Stimulated activated CD8-positive, alpha-beta memory T cell treated with anti-CD3 and anti-CD28 coated beads, Interleukin-12 subunit alpha, Interleukin-12 subunit beta, amount 100 ng/mL, for 4 hours (primary cell): ENCODE data around the gene ZSWIM6.
A peak's percentile ranks its signal among the peaks of the same experiment; 100 is the strongest.

Experiments
- DNase-seq: peaks from one replicate; pipeline ENCODE4 v3.0.0-alpha.2; 2020; ENCODE audit warnings: low read depth

ZSWIM6 gene

DNA sequence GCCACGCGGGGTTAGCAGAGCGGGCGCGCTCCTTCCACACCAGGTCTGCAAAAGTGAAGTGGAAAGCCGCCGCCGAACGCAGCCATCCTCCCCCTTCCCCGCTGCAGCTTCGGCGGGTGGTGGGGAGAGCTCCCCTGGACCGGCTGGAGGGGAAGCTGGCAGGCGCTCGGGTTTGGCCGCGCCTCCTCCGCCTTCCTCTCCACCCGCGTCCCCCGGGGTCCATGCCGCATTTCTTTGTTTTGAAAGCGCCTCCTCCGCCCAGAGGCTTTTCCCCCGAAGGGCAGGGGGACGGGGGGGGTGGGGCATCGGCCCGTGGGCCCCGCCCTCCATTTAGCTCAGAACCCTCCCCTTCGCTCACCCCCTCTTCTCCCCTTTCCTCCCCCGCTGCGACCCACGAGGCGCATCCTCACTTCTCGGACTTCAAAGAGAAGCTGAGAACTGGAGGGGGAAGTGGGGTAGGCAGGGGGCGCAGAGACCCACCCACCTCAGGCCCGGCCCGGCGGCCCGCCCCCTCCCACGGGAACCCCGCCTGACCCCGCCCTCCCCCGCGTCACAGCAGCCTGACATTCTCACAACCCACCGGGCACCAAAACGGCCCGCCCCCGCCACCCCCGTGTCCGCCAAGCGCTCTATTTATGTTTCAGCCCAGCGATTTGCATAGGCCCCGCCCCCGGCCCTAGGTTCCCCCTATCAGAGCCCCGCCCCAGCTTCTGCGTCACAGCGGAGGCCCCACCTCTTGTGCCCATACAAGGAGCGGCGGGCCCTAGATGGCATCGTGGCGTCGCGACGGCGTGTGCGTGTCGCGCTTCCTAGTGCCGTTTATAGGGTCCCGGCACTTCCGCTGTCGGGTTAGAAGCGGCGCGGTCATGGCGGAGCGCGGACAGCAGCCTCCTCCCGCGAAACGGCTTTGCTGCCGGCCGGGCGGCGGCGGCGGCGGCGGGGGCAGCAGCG lies at the start of gene ZSWIM6:
Gene ZSWIM6 (plus strand): TSS at position 852 of the 951 bp plus-strand sequence. CDS start 15 bp downstream, at position 867.
- peak; percentile 96 for DNase-seq

DNA sequence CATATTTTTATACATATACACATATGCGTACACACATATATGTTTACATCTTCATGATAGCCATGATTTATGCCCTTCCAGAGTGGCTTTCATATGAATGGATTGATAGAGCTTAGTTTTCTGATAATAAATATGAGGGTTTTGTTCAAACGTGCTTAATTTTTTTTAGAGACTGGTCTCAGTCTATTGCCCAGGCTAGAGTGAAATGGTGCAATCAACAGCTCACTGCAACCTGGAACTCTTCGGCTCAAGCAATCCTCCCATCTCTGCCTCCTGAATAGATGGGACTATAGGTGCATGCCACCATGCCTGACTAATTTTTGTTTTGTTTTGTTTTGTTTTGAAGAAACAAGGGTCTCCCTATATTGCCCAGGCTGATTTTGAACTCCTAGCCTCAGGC lies 48.6 kb upstream of the ZSWIM6 start:
- no peak for DNase-seq

DNA sequence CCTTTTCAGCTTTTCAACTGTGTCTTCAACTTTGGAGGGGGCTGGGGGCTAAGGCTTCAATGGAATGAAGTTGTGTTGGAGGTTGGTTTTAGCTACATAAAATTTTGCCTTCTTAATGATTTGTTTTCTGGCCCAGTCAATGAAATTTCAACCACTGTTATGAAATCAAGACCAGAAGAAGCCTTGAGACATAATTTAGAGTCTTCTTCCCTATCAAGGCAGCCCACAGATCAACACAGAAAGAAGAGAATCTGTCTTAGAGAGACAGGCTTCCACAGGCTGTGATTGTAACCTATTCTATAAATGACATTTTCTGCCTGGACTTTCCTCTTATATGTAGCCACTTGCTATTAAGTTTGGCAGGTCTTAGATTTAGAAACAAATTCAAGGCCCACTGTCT lies 46.5 kb upstream of the ZSWIM6 start:
- no peak for DNase-seq

DNA sequence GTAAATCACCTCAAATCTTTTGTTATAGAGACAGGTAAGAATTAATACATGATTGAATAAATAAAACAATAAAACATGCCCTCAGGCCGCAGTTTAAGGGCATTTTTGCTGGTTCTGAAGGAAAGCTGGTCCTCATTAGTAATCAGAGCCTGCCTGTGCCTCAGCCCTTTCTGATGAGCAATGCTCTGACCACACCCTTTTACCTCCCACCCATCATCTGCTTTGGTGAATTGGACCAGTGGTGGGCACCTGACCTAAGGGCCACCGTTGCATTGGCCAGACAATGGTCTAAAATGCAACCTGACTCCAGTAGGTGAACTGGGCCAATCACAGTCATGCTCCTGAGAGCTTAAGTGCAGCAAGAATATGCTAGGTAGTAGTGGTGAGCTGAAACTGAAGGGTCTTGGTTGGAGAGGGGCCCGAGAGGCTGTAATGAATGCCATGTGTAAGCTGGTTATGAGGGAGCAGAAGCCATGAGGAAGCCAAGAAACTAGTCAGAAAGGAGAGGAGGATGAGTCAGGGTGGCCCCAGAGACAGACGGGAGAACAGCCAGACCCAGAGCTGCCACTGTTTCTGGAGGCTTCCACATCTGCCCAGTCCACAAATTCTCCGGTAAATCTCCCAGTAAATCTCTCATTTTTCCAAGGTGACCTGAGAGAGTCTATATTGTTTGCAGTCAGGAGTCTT lies 45.5 kb upstream of the ZSWIM6 start:
- DNase-seq: no peak

DNA sequence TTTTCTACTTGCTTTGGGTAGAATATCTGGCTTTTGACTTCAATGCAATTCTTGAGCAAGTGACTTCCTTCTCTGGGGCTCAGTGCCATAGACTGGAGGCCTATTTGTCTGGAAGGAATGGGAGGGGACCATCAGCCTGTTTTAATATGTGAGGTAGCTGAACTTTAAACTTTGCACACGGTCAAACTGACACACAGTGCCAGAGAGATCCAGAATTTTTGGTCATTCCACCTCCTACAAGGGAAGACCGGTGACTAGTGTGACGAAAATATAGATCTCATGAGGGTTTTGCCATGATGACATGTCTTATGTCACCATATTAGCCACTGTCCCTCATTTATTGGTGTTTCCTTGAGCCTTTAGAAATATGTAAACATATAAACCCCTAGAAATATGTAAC lies 44.6 kb upstream of the ZSWIM6 start:
- DNase-seq: no peak

DNA sequence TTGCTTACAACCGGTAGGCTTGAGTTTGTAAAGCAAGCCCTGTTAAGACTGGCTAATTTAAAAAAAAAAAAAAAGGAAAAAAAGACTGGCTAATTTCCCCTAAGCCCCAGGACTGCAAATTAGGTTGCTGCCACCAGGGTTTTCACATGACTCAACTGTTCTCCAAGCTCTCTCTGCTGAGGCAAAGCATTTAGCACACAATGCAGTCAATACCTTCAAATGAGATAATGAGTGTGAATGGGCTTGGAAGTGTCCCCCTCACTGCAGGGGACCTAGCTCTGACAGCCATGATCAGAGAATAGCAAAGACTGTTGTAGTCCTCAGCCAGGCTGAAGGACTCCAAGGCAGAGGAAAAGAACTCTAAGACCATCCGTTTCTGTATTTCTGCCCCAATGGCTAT lies 42.8 kb upstream of the ZSWIM6 start:
- DNase-seq: no peak

DNA sequence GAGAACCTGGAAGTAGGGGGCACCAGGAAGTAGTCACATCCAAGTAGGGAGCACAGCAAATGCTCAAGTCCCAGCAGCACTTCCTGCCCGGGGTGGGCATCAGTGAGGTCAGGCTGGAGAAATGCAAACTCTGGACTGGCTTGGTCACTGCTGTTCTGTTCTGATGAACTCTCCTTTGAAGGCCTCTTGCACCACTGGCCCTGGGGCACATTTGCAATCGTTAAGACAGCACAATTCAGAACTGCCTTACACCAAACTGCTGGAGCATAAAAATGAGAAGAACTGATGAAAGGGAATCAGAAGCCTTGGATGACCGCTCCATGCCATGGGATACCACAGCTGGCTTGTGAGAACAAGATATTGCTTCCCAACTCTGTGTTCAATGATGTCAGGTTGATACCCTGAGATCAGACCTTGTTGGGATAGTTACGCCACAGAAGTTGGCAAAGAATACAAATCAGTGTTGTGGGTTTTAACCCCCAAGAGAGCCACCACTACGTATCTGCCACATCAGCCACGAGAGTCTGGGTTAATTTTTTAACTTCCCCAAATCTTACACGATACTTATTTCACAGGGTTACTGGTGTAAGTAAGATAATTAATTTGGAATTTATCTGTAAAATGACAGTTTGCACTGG lies 42.3 kb upstream of the ZSWIM6 start:
- no peak for DNase-seq

DNA sequence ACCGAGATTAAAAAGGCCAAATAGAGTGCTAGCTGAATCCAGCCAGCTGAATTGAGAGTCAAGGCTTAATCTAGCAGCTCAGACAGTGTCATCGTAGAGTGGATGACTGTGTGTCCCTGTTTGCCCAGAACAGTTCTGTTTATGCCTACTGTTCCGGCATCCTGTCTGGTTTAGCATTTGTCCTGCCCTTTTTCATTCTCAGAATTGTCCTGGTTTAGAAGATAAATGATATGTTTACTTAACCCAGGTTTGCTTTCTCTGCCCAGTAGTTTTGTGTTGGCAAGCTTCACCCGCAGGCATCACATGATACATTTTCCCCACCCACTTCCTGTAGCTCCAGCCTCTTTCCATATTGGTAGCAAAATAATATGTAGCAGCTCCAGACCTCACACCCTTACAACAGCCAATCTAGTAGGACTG lies 41.3 kb upstream of the ZSWIM6 start:
- DNase-seq: no peak

DNA sequence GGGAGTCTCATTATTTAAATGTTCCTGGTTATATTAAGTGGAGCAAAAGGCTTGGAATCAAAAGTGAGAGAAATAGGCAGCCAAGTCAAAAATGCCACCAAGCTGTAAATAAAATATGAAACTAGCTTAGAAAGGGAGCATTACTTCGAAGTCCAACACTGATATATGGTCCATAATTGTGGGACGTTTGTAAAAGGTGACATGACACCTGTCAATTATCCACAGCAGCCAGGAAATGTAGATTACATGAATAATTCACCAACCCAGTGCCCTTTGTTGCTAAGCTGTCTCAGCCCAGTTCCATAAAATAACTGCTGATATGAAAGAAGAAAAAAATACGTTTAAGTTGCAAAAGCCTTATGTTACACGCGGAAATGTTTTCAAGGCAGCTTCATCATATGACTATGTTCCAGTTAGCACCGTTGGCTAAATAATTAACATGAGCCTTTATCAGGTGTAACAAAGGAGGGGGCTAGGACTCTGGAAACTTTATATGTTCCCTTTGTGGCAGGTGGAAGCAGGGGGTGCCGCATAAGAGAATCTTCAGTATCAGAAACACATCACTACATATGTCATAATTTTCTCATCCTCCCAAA lies 39.9 kb upstream of the ZSWIM6 start:
- no peak for DNase-seq

DNA sequence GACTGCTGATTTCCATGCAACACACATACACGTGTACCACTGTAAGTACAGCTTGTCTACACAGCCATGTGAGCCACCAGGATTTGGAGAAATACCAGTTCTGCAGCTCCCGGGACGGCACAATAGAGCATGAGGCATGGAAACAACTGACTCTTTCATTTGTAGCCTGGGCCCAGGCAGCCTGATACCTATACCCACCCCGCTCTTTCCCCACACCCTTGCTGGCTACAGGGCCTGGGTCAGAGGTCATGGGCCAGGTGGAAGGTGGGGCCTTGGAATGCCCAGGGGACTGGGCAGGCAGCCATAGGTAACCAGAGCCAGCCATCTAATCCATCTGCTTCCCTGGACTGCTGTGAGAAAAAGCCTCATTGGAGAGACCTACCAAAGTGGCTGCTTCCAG lies 39.0 kb upstream of the ZSWIM6 start:
- no peak for DNase-seq

DNA sequence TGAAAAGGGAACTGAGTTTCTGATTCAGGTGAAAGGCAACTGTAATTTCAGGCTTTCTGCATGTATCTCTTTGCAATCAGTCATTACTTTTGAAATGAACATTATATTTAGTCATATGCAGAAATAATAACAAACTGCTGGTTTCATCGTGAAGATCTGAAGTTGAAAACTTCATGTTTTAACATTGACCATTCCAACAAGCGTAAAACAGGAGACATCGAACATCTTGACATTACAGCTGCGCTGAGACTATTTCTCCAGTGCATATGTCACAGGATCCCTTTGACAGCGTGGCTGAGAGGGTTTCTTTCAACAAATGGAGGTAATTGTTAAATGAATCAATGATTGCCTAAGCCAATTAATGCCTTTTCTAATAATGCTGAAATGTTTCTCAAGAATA lies 38.2 kb upstream of the ZSWIM6 start:
- DNase-seq: no peak

DNA sequence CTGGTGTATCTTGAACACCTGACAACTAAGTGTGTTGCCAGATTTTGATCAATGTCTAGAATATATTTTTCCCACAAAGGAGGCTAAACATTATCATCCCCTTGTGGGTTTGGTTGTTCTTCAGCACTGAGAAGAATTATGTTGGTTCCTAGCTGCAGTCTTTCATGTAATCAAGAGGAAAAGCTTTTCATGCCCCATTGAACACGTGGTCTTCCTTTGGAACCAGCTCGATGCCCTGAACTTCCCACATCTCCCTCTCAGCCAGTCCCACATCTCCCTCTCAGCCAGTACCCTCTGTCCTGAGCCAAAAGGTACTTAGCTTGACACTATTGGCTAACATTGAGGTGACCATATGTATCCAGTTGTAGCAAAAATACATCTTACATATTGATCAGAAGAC lies 36.7 kb upstream of the ZSWIM6 start:
- DNase-seq: no peak

DNA sequence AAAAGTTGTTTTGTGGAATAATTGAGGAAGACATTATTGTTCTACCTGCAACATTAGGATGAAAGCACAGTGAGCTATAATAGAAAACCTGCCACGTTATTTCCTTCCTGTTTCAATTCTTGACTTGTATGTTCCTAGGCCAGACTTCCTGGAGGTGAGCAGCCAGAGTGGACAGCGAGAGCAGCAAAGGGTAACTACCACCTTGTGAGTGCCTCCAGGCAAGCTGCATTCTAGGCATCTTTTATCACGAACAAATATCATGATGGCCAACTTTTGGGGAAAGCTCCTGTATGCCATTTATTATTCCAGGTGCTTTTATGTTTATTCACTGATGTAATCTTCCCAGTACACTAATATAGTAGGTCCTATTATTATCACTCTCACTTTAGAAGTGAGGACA lies 34.0 kb upstream of the ZSWIM6 start:
- no peak for DNase-seq

DNA sequence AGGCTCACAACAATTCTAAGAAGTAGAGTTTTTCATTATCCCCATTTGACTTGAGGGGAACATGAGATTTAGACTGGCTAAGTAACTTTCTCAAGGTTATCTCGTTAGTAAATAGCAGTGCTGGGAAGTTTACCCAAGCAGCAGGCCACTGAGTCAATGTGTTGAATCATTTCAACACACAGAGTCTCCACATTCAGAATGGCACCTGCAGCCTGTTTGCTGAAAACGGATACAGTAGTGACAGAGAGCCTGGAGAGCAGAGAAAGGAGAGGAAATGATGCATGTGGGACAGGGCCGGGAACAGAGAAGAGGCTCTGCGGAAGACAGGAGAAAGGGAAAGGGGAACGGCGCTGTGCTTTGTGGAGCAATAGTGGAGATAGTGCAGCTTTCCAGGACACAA lies 33.5 kb upstream of the ZSWIM6 start:
- DNase-seq: no peak

DNA sequence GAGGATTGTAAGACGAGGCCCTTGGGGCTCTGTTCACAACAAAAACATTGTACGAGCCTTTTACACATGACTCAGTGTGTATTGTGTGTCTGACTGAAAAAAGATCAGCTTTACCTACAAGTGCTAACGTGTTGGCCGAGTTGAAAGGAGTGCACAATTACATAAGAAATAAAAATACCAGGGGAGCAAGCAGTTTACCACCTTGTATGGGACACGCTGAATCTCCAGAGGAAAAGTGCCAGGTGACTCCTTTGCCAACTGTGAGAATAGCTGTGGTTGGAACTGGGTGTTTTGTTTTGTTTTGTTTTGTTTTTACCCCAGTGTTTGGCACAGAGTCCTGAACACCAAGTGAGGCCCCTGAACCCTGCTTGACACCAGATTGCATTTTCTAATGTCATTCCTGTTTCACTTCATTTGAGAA lies 32.8 kb upstream of the ZSWIM6 start:
- DNase-seq: no peak

DNA sequence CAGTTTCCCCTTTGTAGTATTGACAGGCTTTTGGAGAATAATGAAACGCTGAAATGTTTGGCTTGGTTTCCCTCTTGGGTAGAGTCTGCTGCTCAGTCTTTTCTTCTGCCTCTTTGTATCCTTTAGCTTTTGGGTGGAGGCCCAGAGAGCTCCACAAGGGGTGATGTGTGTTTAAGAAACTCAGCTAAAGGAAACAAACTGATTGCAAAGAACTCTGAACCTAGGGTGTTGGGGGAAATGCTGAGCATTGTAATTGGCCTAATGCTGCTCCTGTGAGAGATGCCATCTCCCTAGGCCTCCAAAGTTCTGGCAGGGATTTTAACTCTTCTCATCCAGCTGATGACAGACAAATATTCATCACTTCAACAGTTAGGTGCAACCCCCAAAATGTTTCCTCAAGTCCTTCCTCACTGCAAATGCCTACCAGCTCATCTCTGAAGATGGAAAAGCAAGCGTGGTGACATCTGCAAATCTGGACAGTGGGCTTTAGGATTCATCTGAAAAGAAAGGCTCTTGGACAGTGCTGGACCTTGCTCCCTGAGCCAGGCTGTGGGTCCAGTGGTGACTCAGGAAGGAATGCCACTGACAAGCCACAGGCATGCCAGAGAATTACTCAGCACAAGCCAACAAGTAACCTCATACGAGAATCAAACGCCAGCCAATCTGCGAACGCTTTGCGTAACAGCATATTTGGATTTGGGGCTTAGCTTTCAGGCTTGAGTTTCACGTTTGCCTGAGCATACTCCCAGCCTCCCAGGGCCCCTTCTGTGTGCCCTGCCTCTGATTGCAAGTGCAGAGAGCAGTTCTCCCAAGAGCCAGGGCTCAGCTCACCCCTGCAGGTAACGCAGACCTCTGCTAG lies 30.5 kb upstream of the ZSWIM6 start:
- no peak for DNase-seq

DNA sequence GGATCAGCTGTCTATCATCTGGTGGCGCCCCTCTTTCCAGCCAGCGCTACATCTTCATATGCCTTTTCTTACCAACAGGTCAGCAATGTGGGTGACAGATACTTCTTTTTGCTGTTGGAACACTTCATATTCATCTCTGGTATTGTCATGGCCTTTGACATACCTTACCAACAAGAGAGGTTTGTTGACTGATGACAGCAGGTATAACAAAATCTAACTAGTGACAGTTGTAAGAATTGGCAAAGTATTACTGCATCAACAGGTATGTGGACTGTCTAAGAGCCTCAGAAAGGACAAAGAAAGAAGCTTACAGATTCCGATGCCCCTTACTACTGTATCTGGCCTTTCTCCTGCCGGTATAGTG lies 29.9 kb upstream of the ZSWIM6 start:
- DNase-seq: no peak

DNA sequence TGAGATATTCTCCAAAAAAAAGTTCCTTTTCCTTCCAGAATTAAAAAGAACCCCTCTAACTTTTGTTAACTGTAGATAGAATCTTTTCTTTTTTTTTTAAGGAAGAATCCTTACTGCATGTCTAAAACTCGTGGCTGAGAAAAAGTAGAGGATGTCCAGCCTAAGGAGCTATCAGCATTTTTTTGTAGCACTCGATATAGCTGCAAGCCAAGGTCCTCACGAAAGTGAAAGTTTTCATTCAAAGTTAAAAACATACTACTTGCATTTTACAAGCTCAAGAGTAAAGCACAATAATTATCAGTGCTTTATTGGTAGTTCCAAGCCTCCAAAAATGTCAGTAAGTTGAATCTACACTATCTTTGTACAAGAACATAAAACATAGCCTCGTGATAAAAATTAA lies 28.7 kb upstream of the ZSWIM6 start:
- DNase-seq: no peak

DNA sequence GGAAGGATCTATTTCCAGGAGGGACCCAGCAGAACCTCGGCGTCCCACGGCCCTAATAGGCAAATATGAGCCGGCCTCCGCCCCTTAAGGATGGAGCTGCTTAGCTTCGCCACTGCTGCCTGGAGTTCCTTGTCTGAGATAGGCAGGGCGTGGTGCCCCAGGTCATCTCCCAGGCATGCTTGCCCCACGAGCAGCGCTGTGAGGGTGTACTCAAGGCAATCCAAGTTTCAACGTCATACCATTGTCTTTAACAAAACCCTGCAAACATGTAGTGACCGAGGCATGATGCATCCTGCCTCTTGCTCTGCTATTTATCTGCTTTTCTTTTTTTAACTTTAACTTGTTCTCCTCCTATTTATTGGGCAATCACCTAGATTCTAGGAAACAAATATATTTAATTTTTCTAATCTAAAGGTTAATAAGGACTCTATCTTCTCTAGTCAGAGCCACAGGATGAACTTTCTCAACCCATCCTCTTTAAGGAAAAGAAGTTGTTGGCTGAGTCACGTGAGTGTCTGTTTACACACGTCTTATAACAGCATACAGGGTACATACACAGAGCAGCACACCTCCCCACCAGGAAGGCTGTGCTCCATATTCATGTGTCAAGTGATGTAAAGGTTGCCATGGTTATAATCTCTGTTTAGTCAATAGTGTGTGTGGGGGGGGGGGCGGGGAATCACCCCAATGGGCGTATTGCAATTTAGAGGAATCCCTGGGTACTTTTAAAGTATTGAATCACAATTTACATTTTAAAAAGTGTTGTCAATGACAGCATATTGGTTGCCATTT lies 27.3 kb upstream of the ZSWIM6 start:
- DNase-seq: no peak

DNA sequence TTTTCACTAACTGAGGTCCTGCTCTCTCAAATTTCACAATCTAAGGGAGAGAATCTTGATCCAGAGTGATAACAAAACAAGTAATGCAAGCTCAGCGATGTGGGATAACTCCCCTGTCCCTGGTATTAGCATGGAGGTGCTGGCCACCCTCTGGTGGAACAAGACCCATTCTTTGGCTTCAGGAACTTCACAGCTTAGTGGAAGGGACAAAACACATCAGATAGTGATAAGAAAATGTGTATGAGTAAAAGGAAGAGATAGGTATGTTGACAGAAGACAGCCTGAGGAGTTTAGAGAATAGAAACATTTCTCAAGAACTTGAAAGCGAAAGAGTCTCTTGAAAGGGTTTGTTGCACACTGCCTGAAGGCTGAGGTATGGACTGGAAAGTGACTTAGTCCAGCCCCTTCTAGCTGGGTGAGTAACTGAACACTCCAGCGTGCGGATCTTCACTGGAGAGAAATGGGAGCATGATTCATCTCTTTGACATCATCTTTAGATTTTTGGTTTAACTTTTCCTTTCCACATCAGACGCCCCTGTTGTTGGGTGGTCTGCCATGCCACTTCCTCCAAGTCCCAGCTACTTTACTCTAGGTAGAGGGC lies 25.4 kb upstream of the ZSWIM6 start:
- DNase-seq: no peak
